Measurements from ENCODE around the gene ALAD. TPM values are rescaled to one million over a fixed set of nuclear protein-coding genes. Genes with fewer than 3 reads are reported as not detected.

ALAD gene
- total and polyA plus RNA-seq, 2 of the 13 experiments (the other 11 are each of a cell fraction or from before 2014, with no cell fraction given), result 21.8 to 30.1 TPM

GRCh38 chr9:113381909-113382411 is 19.1 kb downstream of the ALAD start (continued):
- TF ChIP-seq ZBED4 (CRISPR knock-in tag; IDR thresholded peaks at IDR 0.05; ENCODE audit: borderline replicate concordance) (no peak), ZNF263 (CRISPR knock-in tag; IDR thresholded peaks at IDR 0.05) (no peak), PATZ1 (CRISPR knock-in tag; IDR thresholded peaks at IDR 0.05) (peak; percentile 49; the same call in 1 of the 2 replicates), ZBTB49 (CRISPR knock-in tag; IDR thresholded peaks at IDR 0.05; ENCODE audit: borderline replicate concordance) (no peak), KLF11 (CRISPR knock-in tag; IDR thresholded peaks at IDR 0.05) (no peak), HMG20B (CRISPR knock-in tag; conservative IDR thresholded peaks at IDR 0.05) (no peak), XRCC5 (optimal IDR thresholded peaks at IDR 0.05; ENCODE audit: low read length) (peak; percentile 23), RNF219 (CRISPR knock-in tag; IDR thresholded peaks at IDR 0.05) (no peak), NCOR1 (IDR thresholded peaks at IDR 0.05; ENCODE audit: borderline replicate concordance, low read length) (peak; percentile 92), FUBP1 (CRISPR knock-in tag; IDR thresholded peaks at IDR 0.05; ENCODE audit: borderline replicate concordance) (no peak), PRMT3 (CRISPR knock-in tag; IDR thresholded peaks at IDR 0.05; ENCODE audit: borderline replicate concordance, low read depth) (no peak), SMAD3 (CRISPR knock-in tag; IDR thresholded peaks at IDR 0.05) (no peak; the same call in 1 of the 2 replicates), NR3C1 (CRISPR knock-in tag; IDR thresholded peaks at IDR 0.05) (no peak), DNMT3B (CRISPR knock-in tag; conservative IDR thresholded peaks at IDR 0.05) (no peak), SMAD9 (CRISPR knock-in tag; IDR thresholded peaks at IDR 0.05) (no peak), RARA (CRISPR knock-in tag; IDR thresholded peaks at IDR 0.05) (peak; percentile 89)

Data from HepG2 (cell line).